GM13976 (cell line): ENCODE data around the gene CHI3L1.

Source experiments
- DNase-seq: peaks from one replicate; pipeline ENCODE4 v3.0.0; 2012; ENCODE audit warnings: low spot score
- CTCF ChIP-seq: IDR thresholded peaks from 2 replicates; pipeline ENCODE4 v1.5.1; 2012; ENCODE audit warnings: borderline replicate concordance, mild to moderate bottlenecking; ENCODE audit not compliant: insufficient read depth; ENCODE audit errors: extremely low read depth, missing control alignments, control extremely low read depth
- in situ Hi-C: fragments of 300-500 bp; cut with MboI; formaldehyde crosslinking; loops from one replicate; pipeline ENCODE4 v1.12.0; 2022; ENCODE audit warnings: low sequenced_read_pairs, mixed read lengths, inconsistent platforms; ENCODE audit not compliant: unreplicated experiment

The CHI3L1 gene

DNA sequence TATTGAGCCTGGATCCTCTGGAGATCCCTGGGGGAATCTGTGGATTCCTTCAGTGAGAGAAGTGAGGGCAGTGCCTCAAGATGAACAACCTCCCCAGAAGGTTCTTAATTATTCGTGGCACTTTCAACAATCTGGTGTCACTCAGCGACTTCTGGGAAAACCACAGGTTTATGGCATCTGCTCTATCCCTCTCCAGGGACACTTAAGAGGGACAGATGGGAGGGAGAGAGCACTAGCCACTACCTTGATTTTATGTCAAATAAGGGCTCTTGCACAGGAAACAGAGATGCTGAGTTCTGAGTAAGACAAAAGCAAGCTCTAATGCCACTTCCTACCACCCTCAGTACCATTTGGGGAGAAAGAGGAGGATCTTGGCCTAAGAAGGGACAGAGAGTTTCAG is 21.2 kb upstream of the CHI3L1 start:
- no peak for TF ChIP-seq CTCF
- DNase-seq, result no peak
- in situ Hi-C loops, result no loop called here

GRCh38 chr1:203206129-203206687 is 19.7 kb upstream of the CHI3L1 start:
- TF ChIP-seq CTCF, result no peak
- in situ Hi-C loops, result no loop called here
- no peak for DNase-seq

DNA sequence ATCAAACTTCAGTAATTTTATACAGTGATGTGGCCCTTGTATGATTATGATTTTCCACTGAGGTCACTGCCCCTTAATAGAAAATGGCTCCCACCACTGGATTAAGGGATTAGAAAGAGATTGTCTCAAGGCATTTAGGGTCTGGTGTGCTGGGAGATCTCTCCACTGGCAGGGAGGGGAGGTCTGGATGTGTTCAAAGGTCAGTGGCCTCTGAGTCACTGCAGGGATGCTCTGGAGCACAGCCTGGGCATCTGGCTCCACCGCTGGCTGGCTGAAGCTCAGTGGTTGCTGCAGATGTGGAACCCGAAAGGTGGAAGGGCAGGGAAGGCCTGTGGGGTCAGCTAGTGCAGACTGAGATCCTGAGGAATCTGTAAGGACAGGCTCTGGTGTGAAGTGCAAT is 18.3 kb upstream of the CHI3L1 start:
- no peak for DNase-seq
- in situ Hi-C loops, result no loop called here
- TF ChIP-seq CTCF, result no peak

- in situ Hi-C loops, result no loop called here
- TF ChIP-seq CTCF, result no peak
- no peak for DNase-seq
These were observed 16.1 kb upstream of the CHI3L1 start for GRCh38 chr1:203202431-203203245.

- DNase-seq, result no peak
- no peak for TF ChIP-seq CTCF
- in situ Hi-C loops, result no loop called here
These were observed 15.2 kb upstream of the CHI3L1 start for GRCh38 chr1:203201516-203202205.

DNA sequence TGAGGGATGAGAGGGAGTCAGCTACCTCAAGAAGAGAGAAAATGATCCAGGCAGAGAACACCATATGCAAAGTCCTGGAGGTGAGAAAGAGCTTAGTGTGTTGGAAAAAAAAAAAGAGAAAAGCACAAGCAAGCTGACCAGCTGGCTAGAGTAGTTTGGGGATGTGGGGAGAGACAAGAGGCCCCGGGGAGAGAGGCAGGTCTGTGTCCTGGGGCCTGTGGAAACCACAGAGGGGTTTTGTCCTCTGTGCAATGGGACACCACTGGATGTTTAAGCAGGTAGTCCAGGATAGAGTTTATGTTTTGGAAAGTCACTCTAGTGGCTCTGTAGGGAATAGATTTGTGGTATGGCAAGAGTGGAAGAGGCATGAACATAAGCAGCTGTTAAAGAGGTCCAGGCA is 14.4 kb upstream of the CHI3L1 start:
- in situ Hi-C loops, result no loop called here
- TF ChIP-seq CTCF, result no peak
- no peak for DNase-seq
